DMS79 (cell line): Measurements from ENCODE around the gene ACTN1.

Experiments used
- DNase-seq: peaks from one replicate; lab custom pipeline; 2025; lab: John Stamatoyannopoulos, UW

Gene ACTN1

GRCh38 chr14:68951035-68951797, 27.9 kb downstream of the ACTN1 start:
- DNase-seq: no peak

DNA sequence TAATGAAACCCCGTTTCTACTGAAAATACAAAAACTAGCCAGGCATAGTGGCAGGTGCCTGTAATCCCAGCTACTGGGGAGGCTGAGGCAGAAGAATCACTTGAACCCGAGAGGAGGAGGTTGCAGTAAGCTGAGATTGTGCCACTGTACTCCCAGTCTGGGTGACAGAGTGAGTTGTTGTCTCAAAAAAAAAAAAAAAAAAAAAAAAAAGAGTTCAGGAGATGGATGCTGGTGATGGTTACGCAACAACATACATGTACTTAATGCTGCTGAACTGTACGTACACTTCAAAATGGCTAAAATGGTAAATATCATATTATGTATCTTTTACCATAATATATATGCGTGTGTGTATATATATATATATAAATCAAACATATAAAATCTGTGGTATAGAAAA, 29.0 kb downstream of the ACTN1 start:
- DNase-seq: no peak

GRCh38 chr14:68949601-68949965, 29.5 kb downstream of the ACTN1 start:
- no peak for DNase-seq

DNA sequence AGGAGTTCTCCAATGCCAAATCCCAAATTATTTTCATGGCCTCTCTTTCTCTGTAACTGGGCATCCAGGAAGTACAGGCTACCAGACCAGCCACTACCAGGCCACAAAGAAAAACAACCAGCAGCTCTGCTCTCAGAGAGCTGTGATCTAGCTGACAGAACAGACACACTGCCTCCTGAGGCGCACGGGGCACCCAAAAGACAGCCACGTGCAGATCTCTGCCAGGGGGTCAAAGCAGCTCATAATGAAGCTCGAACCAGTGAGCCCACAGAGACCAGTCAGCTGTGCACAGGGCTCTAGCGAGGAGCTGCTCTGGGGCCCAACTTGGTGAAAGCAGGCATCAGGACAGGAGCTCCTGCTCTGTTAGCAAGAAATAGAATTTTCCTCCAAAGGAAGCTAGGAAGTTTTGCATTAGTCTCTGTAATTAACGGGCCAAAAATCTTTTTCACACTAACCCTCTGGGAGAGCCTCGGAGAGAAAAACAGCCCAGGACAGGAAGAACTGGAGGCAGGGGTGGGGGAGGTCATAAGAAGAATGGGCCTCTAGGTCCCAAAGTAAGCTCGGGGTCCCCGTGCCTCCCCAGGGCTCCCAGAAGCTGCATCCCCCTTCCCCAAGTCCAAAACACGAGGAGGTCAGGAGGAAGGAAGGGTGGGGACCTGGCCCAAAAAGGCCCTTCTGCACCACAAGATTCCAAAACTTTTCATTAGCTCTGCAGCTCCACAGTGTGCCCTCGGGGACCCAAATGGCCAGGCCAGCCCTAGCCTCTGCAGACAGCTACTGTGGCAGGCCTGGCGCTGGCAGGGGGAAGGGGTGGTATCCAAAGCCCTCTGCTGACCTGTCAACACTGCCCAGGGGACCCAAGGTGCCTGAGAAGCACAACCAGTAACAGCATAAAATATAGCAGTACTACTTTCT, 30.2 kb downstream of the ACTN1 start:
- no peak for DNase-seq

DNA sequence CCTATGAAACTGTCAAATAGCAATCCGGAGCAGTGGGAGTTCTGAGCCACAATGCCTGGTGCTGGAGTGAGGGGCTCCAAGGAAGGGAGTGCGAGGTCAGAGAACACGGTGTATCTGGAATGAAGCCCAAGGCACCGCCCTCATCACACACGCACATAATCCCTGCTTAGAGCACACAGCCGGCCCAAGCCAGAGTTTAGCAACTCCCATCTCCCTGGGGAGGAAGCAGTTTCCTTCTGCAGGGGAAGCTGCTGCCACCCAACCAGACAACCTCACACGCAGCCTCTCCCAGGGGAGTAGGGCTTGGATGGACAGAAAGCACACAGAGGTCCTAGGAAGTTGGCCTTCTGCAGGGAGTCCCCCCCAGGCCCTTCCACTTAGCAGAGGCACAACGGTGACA, 31.3 kb downstream of the ACTN1 start:
- no peak for DNase-seq

DNA sequence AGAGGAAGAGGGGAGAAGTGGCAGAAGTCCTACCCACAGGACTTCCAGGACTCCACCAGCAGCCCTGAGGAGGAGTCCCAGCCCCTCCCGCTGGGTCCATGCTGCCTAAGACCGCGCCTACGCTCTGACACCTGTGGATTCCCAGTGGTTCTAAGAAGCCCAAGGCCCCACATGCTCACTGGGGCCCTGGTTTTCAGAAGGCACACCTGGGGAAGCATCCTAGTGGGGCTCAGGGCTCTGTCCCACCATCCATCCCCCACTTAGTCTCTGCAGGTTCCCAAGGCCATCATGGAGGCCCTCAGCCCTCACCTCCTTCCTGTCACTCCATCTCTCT, 32.6 kb downstream of the ACTN1 start:
- no peak for DNase-seq

DNA sequence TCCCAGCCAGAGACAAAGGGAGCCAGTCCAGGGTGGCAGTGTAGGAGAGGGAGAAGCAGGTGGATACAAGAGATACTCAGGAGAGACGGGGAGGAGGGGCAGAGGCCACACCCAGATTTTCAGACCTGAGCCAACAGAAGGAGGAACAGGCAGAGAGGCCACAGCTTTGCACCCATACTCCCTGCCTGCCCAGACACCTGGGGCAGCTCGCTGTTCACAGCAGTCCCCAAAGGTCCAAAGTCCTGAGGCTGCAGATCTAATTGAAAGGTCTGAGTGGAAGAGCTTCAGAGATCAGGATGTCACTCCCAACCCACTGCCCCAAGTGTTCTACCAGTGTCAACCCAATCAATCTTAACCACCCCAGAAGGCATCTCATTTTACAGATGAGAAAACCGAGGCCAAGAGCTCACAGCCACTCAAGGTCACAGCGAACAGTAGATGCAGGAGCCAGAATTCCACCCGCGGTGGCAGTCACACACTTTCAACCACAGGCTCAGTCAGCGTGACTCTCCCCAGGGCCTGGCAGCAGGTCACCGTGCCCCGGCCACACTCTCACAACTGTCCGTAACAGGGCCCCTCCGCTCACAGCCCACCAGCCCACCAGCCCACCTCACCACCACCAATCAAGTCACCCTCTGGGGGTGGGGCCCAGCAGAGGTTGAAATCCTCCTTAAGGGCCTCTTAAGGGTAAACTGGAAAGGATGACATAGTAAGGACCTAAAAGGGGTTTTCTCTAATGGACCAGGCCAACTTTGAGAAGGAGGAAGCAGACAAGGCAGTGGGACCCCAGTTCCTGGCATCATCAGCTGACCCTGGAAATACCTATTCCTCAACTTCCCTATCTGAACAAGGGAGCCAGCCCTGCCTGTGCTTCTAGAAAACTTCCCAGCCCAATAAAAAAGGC, 33.3 kb downstream of the ACTN1 start:
- DNase-seq: no peak

GRCh38 chr14:68945190-68945584, 33.9 kb downstream of the ACTN1 start:
- DNase-seq: no peak

DNA sequence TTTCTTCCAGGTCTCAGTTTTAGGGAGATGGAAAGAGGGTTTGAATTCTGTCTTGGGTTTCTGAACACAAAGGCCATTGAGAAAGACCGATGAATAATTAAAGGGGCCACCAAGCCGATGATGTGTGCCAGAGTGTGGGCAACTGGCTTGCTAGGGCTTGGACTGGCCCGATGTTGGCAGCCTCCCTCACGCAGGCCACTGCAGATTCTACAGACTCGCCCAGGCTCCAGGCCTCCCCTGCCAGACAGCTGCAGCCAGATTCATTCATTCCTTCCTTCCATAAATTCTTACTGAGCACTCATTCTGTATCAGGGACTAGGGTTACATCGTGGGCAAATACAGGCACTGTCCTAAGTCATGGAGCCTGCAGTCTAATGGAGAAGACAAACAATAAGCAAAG, 34.9 kb downstream of the ACTN1 start:
- DNase-seq: no peak

DNA sequence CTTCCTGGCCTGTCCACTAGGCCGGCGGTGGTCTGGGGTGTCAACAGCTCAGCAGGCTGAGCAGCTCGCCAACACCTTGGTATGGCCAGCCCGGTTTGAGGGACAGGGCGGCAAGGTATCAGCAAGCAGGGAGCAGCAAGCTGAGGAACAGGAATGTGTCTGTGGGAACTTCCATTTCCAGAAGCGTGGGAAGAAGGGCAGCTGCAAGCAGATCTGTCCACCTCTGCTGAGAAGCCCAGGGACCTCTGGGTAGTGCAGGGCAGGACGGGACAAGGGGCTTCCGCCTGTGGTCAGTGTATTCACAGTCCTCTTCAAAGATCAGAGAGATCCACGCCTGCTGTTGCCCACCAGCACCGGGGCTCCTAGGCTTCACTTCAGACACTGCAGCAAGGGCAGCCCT, 36.0 kb downstream of the ACTN1 start:
- DNase-seq: no peak

GRCh38 chr14:68942296-68943035, 36.6 kb downstream of the ACTN1 start:
- no peak for DNase-seq

DNA sequence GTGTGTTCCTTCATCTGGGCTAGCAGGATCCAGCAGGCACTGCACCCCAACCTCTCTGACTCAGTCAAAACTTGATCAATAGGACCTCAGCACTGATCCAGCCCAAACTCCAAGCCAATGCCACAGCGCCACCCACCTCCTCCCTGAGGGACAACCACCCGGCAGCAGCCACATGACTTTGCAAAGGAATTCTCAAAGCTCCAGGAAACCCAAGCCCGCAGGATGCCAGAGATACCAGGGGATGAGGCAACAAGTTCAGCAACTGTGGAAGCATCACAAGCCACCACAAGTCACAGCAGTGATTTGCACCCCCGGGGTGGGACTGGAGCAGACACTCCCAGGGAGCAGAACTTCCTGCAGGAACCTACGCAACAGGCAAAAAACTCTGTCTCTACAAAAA, 37.3 kb downstream of the ACTN1 start:
- no peak for DNase-seq

DNA sequence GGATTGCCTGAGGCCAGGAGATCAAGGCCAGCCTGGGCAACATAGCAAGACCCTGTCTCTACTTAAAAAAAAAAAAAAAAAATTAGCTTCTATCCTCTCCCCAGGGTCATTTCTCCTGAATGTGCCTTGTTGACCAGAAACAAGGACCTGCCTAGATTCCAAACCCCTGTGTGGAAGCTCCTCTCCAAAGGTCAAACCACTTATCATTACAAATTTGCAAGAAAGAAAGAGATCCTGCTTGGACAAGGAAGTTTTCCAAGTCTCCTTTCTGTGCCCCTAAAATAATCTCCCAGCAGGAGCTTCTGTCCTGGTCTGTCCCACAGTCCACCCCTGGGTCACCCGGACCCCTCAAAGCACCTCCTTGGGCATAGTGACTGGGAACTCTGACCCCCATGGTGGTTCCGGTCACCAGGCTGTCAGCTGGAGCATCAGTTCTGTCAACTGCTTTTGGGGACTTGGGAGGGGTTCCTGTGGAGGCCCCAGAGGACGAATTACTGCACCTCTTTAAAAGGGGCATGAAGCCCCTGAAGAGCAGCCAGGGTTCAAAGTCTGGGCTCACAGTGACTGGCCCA, 38.4 kb downstream of the ACTN1 start:
- DNase-seq: no peak

GRCh38 chr14:68939893-68940613, 39.0 kb downstream of the ACTN1 start:
- DNase-seq: no peak

DNA sequence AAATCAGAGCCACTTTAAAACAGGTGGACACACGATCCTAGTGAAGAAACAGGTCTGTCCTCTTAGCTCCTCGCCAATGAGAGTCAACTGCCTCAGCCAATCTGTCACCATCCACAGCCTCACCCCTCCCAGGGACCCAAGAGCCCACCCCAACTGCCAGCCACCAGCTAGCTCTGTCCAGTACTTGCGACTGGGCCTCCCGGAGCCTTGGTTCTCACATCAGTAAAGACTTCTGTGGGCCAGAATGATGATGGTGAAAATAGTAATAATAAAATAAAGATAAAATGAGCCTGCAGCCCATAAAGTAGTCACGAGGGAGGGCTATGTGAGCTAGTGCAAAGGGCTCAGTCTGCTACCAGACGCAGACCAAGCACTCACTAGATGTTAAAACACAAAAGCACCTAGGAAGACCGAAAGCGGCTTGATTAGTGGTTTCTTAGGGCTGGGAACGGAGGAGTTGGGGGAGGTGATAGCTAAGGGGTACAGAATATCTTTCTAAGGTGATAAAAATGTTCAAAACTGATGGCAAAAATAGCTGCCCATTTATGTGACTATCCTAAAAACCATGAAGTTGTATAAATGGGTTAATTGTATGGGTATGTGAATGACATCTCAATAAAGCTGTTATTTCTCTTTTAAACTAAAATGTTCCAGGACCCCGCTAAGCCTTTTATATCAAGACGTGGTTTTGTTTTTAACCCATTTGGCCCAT, 39.8 kb downstream of the ACTN1 start:
- DNase-seq: no peak

DNA sequence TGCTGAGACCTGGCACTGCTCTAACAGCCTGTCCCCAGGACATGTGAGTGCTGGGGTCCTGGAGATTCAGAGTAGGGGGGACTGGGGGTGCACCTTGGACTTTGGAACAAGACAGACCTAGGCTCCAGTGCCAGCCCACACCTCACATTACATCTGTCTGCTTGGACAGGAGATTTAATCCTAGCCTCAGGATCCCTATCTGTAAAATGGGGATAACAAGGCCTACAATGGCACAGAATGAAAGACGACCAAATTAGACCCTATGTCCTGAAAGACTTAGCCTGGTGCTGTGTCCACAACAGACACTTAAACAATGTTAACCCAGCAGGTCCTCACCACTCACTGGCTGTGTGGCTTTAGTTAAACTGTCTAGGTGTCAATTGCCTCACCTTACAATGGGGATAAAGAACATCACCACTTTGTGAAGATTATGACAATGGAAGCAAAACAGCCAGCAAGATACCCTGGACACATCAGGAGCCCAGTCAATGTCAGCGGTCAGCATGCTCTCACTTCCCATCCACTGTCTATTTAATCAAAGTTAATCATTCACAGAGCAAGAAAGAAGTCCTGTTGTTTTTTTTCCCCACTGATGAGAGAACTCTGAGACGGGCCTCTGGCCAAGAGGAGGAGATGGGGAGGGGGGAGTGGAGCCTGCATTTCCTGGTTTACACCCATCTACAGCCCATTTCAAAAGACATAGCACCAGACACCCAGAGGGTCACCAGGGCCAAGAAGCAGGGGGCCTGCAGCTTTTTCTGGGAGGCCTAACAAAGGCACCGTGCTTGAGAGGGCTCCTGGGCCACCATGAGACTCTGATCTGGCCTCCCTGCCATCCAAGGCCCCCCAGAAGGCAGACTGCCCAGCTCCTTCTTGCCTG, 40.6 kb downstream of the ACTN1 start:
- DNase-seq: no peak

DNA sequence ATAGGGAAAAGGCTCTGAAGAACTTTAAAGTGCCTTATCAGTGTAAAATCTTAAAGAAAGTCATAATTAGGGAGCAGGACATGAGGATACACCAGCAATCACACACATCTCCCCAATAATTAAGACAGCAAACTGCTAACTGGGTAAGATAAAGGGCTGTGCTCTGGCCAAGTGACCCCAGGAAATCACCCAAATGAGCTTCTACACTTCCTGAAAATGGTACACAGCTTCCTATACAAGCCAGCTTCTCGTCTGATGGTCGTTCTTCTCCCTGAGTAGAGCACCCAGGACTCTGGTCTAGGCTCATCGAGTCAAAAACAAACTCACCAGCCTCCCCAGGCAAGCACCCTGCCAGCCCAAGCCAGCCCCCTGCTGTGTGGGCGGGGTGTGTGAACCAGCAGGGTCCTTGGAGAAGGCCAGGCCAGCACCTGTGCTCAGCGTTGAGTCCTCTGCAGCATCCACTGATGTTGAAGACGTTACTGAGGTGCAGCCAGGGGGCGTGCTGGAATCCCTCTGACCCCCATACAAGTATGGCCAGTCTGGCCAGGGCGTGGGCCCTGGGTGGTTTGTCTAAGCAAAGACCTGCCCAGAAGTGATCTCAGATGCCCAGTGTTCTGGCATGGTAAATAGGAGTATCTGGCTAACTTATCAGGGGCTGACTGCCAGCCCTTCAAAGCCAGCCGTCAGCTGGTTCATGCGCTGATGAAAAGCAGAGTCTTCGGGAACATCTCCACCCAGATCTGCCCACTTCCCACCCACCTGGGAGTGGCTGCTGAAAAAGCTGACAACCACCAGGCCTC, 41.4 kb downstream of the ACTN1 start:
- no peak for DNase-seq

DNA sequence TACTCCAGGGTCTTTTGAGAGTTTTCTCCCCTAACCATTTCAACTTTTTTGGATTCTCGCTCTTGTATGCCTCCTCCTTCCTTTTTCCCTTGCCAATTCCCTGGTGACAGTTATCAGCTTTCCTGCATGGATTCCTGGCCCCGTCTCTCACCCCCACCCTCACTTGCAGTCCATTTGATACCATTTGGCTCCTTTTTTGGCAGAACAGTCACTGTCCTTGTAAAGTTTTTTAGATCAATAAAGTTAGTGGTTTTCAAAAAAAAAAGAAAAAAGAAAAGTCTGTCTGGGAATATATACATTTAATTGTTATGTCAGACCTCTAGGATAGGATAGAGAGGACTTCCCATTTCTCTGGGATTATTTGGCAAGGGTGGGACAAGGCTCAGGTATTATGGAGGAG, 42.1 kb downstream of the ACTN1 start:
- DNase-seq: no peak
